Gastroesophageal sphincter (tissue), 3 donors: ENCODE data around the gene C5AR2.

ENCODE experiments used
- CTCF ChIP-seq, 4 experiments: fragments of 200-600 bp in 2 of 4; fragments of 450-650 bp in 2 of 4; sonication (generic) in 1 of 4; IDR thresholded peaks; one replicate each; pipeline ENCODE4 v1.5.1; 2017 to 2019; ENCODE audit warnings: antibody characterized with exemption in 4 of 4, mild to moderate bottlenecking in 2 of 4, moderate library complexity in 2 of 4
- EP300 ChIP-seq: sonication (generic); formaldehyde crosslinking; IDR thresholded peaks from one replicate; pipeline ENCODE4 v1.6.1; 2017; ENCODE audit warnings: antibody characterized with exemption, mild to moderate bottlenecking
- POLR2A ChIP-seq, 2 donors: fragments of 450-650 bp; IDR thresholded peaks; one replicate each; pipeline ENCODE4 v1.6.1; 2017; ENCODE audit warnings: antibody characterized with exemption in 2 of 2, mild to moderate bottlenecking in 2 of 2, moderate library complexity in 1 of 2
- POLR2AphosphoS5 ChIP-seq: sonication (generic); formaldehyde crosslinking; IDR thresholded peaks from one replicate; pipeline ENCODE4 v1.6.1; 2017; ENCODE audit warnings: antibody characterized with exemption

GRCh38 chr19:47372603-47373002 is 40.6 kb downstream of the C5AR2 start:
- no peak for TF ChIP-seq CTCF (IDR thresholded peaks at IDR 0.05)
- TF ChIP-seq POLR2A (IDR thresholded peaks at IDR 0.05), result no peak
- TF ChIP-seq POLR2AphosphoS5, result no peak
- no peak for TF ChIP-seq EP300
